Glutamatergic neuron (in vitro differentiated cells): ENCODE measurements around the gene BTBD8. TPM values are rescaled to one million over a fixed set of nuclear protein-coding genes. Genes with fewer than 3 reads are reported as not detected.

Experiments used
- DNase-seq: peaks from one replicate; pipeline ENCODE4 v3.0.0; 2022
- H3K27ac Mint-ChIP-seq: one replicate; pipeline ENCODE4 v1.8.0; 2020; ENCODE audit warnings: mild to moderate bottlenecking, mixed read lengths, inconsistent platforms; ENCODE audit not compliant: unreplicated experiment
- H3K27me3 Mint-ChIP-seq: one replicate; pipeline ENCODE4 v1.8.0; 2020; ENCODE audit warnings: mild to moderate bottlenecking, moderate library complexity, mixed read lengths, inconsistent platforms; ENCODE audit not compliant: unreplicated experiment
- H3K36me3 Mint-ChIP-seq: one replicate; pipeline ENCODE4 v1.8.0; 2020; ENCODE audit warnings: mild to moderate bottlenecking, mixed read lengths, inconsistent platforms; ENCODE audit not compliant: unreplicated experiment
- H3K4me1 Mint-ChIP-seq: one replicate; pipeline ENCODE4 v1.8.0; 2020; ENCODE audit warnings: mild to moderate bottlenecking, low read depth, mixed read lengths, inconsistent platforms; ENCODE audit not compliant: unreplicated experiment
- H3K4me3 Mint-ChIP-seq: one replicate; pipeline ENCODE4 v1.8.0; 2020; ENCODE audit warnings: mild to moderate bottlenecking, mixed read lengths, inconsistent platforms; ENCODE audit not compliant: unreplicated experiment
- H3K9me3 Mint-ChIP-seq: one replicate; pipeline ENCODE4 v1.8.0; 2020; ENCODE audit warnings: mild to moderate bottlenecking, moderate library complexity, mixed read lengths, inconsistent platforms; ENCODE audit not compliant: unreplicated experiment
- total RNA-seq: library from RNA; stranded (reverse); fragmentation: NEBNext Ultra II Directional; extraction: Animal tissue kit (Norgen Biotek cat#: 25700); gene quantifications from one replicate; pipeline ENCODE4 v1.2.1, GENCODE V29; 2021; ENCODE audit not compliant: unreplicated experiment
- TF ChIP-seq, protein P1 (sequence below): fragments of 200-600 bp; sonication (generic); IDR thresholded peaks from one replicate; pipeline ENCODE4 v1.5.0; 2021; ENCODE audit not compliant: partially characterized antibody, unreplicated experiment

Gene BTBD8
- total RNA-seq, 1 donor from 2014 or later: 13.4 TPM

DNA sequence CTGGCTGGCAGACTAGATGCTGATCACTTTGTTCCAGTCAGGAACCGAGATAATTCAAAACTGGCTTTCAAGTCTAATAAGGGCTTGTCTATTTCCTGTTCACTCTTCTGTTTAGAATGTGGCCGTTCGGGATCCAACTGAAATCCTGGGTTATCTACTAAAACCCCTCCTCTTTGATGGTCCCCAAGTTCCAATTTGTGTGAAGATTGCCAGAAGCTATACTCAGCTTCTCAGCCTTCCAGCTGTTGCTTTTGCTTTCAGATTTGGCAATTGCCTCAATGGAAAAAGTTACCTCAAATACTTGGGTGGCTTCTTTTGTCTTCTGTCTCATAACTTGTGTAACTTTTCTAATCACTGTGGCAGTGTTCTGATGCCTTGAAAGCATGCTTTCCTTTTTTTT lies 43.7 kb downstream of the BTBD8 start:
- TF ChIP-seq, protein P1, sequence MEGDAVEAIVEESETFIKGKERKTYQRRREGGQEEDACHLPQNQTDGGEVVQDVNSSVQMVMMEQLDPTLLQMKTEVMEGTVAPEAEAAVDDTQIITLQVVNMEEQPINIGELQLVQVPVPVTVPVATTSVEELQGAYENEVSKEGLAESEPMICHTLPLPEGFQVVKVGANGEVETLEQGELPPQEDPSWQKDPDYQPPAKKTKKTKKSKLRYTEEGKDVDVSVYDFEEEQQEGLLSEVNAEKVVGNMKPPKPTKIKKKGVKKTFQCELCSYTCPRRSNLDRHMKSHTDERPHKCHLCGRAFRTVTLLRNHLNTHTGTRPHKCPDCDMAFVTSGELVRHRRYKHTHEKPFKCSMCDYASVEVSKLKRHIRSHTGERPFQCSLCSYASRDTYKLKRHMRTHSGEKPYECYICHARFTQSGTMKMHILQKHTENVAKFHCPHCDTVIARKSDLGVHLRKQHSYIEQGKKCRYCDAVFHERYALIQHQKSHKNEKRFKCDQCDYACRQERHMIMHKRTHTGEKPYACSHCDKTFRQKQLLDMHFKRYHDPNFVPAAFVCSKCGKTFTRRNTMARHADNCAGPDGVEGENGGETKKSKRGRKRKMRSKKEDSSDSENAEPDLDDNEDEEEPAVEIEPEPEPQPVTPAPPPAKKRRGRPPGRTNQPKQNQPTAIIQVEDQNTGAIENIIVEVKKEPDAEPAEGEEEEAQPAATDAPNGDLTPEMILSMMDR: no peak
- no peaks in the 10 kb centered on the region for H3K36me3 Mint-ChIP-seq
- no peak overlapping the region for H3K4me3 Mint-ChIP-seq
- H3K27me3 Mint-ChIP-seq: no peaks in the 10 kb centered on the region
- no peaks in the 10 kb centered on the region for H3K9me3 Mint-ChIP-seq
- no peak for DNase-seq
- peaks cover 2% of the 10 kb centered on the region for H3K4me1 Mint-ChIP-seq
- H3K27ac Mint-ChIP-seq: no peak overlapping the region

DNA sequence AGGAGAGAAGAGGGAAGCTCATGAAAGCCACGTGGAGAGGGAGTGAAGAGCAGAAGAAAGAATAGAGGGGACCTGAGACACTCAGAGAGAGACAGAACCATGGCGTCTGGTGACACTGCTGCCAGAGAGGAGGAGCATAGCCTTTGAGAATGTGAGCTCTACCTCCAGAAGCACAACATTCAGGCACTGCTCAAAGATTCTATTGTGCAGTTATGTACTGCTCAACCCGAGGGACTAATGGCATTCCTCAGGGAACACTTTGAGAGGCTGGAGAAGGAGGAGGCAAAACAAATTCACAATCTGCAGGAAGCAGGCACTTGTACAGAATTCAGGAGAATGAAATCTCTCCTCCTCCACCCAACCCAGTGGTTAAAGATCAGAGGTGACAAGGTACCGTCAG lies 45.1 kb downstream of the BTBD8 start:
- DNase-seq: no peak
- Mint-ChIP-seq H3K27me3 (no peaks in the 10 kb centered on the region), H3K36me3 (no peaks in the 10 kb centered on the region), H3K4me3 (no peak overlapping the region), H3K4me1 (peaks cover 2% of the 10 kb centered on the region), H3K27ac (no peak overlapping the region), H3K9me3 (no peaks in the 10 kb centered on the region)
- TF ChIP-seq, protein P1: no peak

DNA sequence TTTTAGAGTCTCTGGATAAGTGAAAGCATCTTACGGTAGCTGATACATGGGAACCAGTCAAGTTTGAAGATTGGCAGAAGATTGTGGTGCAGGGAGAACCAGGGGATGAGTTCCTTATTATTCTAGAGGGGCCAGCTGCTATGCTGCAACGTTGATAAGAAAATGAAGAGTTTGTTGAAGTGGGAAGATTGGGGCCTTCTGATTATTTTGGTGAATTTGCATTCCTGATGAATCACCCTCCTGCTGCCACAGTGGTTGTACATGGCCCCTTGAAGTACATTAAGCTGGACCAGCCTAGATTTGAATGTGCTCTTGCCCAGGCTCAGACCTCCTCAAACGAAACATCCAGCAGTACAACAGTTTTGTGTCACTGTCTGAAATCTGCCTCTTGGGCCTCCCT lies 45.9 kb downstream of the BTBD8 start:
- Mint-ChIP-seq H3K9me3 (no peaks in the 10 kb centered on the region), H3K27ac (no peak overlapping the region), H3K4me3 (no peak overlapping the region), H3K4me1 (peaks cover 2% of the 10 kb centered on the region), H3K27me3 (no peaks in the 10 kb centered on the region), H3K36me3 (no peaks in the 10 kb centered on the region)
- DNase-seq: no peak
- TF ChIP-seq, protein P1: no peak

DNA sequence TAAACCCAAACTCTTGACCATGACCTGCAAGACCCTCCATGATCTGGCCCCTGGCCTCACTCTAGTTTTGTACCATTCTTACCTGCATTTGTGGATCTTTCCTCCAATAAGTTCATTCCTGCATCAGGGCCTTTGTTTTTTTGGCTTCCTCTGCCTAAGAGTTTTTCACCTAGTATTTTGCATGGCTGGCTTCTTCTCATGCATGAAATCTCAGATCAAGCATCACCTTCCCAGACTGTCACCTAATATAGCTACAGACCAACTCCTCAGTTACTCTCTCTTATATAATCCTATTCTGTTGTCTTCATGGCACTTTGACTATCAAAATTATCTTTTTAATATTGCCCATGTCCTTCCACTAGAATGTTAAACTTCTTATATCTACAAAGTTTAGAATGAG lies 54.2 kb downstream of the BTBD8 start:
- no peak overlapping the region for H3K4me3 Mint-ChIP-seq
- H3K4me1 Mint-ChIP-seq: no peaks in the 10 kb centered on the region

DNA sequence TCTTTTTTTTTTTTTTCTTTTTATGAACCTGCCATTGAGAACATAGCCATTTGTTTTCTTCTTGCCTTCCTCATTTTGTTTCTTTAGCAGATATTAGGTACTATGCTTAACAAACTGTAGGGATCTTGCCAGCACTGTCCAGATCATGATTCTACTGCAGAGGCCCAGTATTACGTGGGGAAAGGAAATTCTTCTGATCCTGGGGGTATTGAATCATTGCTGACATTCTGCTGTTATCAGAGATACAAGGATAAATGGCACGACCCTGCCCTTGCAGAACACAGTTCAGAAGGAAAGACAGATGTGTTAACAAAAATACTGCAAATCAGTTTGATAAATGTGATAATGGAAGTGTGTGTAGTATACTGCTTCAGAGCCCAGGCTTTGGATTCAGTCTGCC lies 56.2 kb downstream of the BTBD8 start:
- no peaks in the 10 kb centered on the region for H3K9me3 Mint-ChIP-seq
- H3K36me3 Mint-ChIP-seq: no peaks in the 10 kb centered on the region
- H3K27me3 Mint-ChIP-seq: peaks cover 2% of the 10 kb centered on the region
- DNase-seq: no peak
- H3K4me1 Mint-ChIP-seq: no peaks in the 10 kb centered on the region
- TF ChIP-seq, protein P1: no peak
- no peak overlapping the region for H3K27ac Mint-ChIP-seq
- H3K4me3 Mint-ChIP-seq: no peak overlapping the region

More for the DNA sequence above, 54.2 kb downstream of the BTBD8 start:
- Mint-ChIP-seq H3K27me3 (peaks cover 2% of the 10 kb centered on the region), H3K27ac (no peak overlapping the region), H3K36me3 (no peaks in the 10 kb centered on the region), H3K9me3 (no peaks in the 10 kb centered on the region)
- TF ChIP-seq, protein P1: no peak
- DNase-seq: no peak
